Measurements from ENCODE around the gene GLRX. TPM values are rescaled to one million over a fixed set of nuclear protein-coding genes. Genes with fewer than 3 reads are reported as not detected.

GLRX gene
- polyA plus RNA-seq, 2 of the 4 experiments (the other 2 are of a cell fraction), result 106 to 329 TPM

DNA sequence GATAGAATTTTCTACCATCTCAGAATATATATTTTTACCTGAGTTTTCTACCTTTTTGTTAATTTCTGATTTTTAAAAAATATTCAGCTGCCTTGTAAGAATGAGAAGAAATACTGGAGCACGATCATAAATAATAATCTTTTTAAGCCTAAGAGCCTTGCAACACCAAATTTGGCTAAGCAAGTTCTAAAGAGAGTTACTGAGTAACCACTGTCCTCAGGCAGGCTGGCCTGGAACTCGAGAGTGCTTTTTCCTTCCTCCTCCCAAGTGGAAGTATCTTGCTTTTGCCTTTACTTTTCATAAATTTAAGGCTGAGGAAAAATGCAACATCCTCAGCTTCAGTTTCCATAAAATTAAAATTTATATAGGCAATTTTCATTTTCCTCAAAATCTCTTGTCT, 21.0 kb downstream of the GLRX start (continued):
- TF ChIP-seq TFCP2L1 (CRISPR knock-in tag; IDR thresholded peaks at IDR 0.05) (no peak), CHD2 (IDR thresholded peaks at IDR 0.05; ENCODE audit: low read length, partially characterized antibody) (no peak), KDM1A (IDR thresholded peaks at IDR 0.05; ENCODE audit: low read depth) (no peak)

GRCh38 chr5:95800553-95800952, 22.0 kb downstream of the GLRX start:
- FAIRE-seq (no peak), DNase-seq (ENCODE audit: low read depth in 1 of 2, low spot score in 1 of 2) (no peak), ATAC-seq (no peak)
- POLR2A ChIA-PET, result no interaction called here
- H3K9me3 ChIP-seq, result peaks cover 6% of the 10 kb centered on the region
- 91% methylated on average over 3 of the region's 3 CpGs for WGBS (ENCODE audit: missing lambda C conversion rate)
- H3K4me2 ChIP-seq, result no peak overlapping the region
- CTCF ChIA-PET, result interaction anchor here (1.0 to 3.1 kb wide), 4 partner anchors 20 to 46 kb away, joined by 3 to 12 read pairs (median 4); no protein-coding TSS in a partner anchor
- no peak for TF ChIP-seq ZNF302 (CRISPR knock-in tag; IDR thresholded peaks at IDR 0.05)
- TF ChIP-seq NFE2L2 (conservative IDR thresholded peaks at IDR 0.05; ENCODE audit: low read length), result no peak
- TF ChIP-seq, protein P1, sequence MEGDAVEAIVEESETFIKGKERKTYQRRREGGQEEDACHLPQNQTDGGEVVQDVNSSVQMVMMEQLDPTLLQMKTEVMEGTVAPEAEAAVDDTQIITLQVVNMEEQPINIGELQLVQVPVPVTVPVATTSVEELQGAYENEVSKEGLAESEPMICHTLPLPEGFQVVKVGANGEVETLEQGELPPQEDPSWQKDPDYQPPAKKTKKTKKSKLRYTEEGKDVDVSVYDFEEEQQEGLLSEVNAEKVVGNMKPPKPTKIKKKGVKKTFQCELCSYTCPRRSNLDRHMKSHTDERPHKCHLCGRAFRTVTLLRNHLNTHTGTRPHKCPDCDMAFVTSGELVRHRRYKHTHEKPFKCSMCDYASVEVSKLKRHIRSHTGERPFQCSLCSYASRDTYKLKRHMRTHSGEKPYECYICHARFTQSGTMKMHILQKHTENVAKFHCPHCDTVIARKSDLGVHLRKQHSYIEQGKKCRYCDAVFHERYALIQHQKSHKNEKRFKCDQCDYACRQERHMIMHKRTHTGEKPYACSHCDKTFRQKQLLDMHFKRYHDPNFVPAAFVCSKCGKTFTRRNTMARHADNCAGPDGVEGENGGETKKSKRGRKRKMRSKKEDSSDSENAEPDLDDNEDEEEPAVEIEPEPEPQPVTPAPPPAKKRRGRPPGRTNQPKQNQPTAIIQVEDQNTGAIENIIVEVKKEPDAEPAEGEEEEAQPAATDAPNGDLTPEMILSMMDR (IDR thresholded peaks at IDR 0.05), result no peak
- no peak for TF ChIP-seq RAD21 (conservative IDR thresholded peaks at IDR 0.05 in 1 of 2, IDR thresholded peaks at IDR 0.05 in 1 of 2)
- TF ChIP-seq POLR2A (IDR thresholded peaks at IDR 0.05; ENCODE audit: low read length), result no peak
- no peak for TF ChIP-seq POLR2AphosphoS2 (conservative IDR thresholded peaks at IDR 0.05; ENCODE audit: low read length)
- TF ChIP-seq CBX8 (IDR thresholded peaks at IDR 0.05), result no peak
- no peak for TF ChIP-seq ZC3H11A (IDR thresholded peaks at IDR 0.05)
- no peak for TF ChIP-seq BCL3 (IDR thresholded peaks at IDR 0.05)
- no peak for TF ChIP-seq PHF8 (IDR thresholded peaks at IDR 0.05; ENCODE audit: borderline replicate concordance, low read depth)
- TF ChIP-seq EP300 (IDR thresholded peaks at IDR 0.05), result no peak
- TF ChIP-seq HOXB5 (CRISPR knock-in tag; IDR thresholded peaks at IDR 0.05), result no peak
- TF ChIP-seq TP53 (CRISPR knock-in tag; IDR thresholded peaks at IDR 0.05), result no peak
- H3K4me3 ChIP-seq, result no peak overlapping the region
- H3K27ac ChIP-seq, result peak overlapping the region; percentile 51 to 73; a peak in 5 of 6 replicates
- peaks cover 57% of the 10 kb centered on the region for H3K4me1 ChIP-seq

DNA sequence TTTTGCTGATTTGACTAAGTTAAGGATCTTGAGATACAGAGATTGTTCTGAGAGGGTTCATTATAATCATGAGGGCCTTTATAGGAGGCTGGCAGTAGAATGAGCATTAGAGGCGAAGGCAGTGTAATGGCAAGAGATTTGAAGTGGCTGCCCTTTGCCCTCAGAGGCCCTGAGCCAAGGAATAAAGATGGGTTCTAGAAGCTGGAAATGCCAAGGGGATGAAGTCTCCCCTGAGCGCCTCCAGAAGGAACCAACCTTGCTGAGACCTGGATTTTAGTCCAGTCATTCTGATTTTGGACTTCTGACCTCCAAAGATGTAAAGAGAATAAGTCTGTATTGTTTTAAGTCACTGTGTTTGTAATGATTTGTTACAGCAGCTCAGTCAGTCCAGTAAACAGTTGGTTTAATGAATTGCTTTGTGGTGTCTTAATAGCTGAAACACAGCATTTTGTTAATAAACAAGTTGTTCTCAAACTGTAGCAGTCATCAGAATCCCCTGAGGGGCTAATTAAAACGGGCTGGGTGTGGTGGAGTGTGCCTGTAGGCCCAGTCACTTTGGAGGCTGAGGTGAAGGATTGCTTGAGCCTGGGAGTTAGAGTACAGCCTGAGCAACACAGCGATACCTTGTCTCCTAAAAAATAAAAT, 23.2 kb downstream of the GLRX start:
- no peaks in the 10 kb centered on the region for H3K9me3 ChIP-seq
- H3K4me2 ChIP-seq, result peak overlapping the region; percentile 3; the same call in 1 of the 3 replicates
- H3K27ac ChIP-seq, result peak overlapping the region; percentile 44 to 53; a peak in 5 of 6 replicates
- peaks cover 64% of the 10 kb centered on the region for H3K4me1 ChIP-seq
- ChIA-PET CTCF (interaction anchor here (0.7 to 3.1 kb wide), 3 partner anchors 18 to 155 kb away, joined by 3 to 12 read pairs (median 3); no protein-coding TSS in a partner anchor), POLR2A (no interaction called here)
- peak in 1 of 2 experiments; percentile 25 for DNase-seq (ENCODE audit: low read depth in 1 of 2, low spot score in 1 of 2)
- FAIRE-seq, result no peak
- ATAC-seq, result no peak
- TF ChIP-seq EHF (CRISPR knock-in tag; IDR thresholded peaks at IDR 0.05) (no peak), ZNF302 (CRISPR knock-in tag; IDR thresholded peaks at IDR 0.05) (no peak), BHLHE40 (IDR thresholded peaks at IDR 0.05; ENCODE audit: low read depth, low read length) (no peak), CBX2 (IDR thresholded peaks at IDR 0.05; ENCODE audit: borderline replicate concordance, low read depth) (no peak), ZC3H11A (IDR thresholded peaks at IDR 0.05) (no peak), RARB (CRISPR knock-in tag; IDR thresholded peaks at IDR 0.05) (no peak), FOSL2 (IDR thresholded peaks at IDR 0.05) (no peak), FOSL2 (CRISPR knock-in tag; IDR thresholded peaks at IDR 0.05) (no peak), EHMT2 (IDR thresholded peaks at IDR 0.05; ENCODE audit: low read depth) (no peak), CEBPB (IDR thresholded peaks at IDR 0.05) (no peak)
- TF ChIP-seq, protein P1 (IDR thresholded peaks at IDR 0.05), result no peak
- TF ChIP-seq, protein P2, sequence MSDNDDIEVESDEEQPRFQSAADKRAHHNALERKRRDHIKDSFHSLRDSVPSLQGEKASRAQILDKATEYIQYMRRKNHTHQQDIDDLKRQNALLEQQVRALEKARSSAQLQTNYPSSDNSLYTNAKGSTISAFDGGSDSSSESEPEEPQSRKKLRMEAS (IDR thresholded peaks at IDR 0.05), result no peak
- H3K4me3 ChIP-seq, result no peak overlapping the region
- 75% methylated on average over 4 of the region's 4 CpGs for WGBS (ENCODE audit: missing lambda C conversion rate)

All from A549 (cell line).